HG03196 (cell line): ENCODE data around the gene TPPP3.
"Not testable (repeated sequence)": the region's sequence is repeated elsewhere in the genome, so short reads cannot be mapped to it uniquely, and the experiment has no call there.

Experiments used
- ATAC-seq: cut with Tn5 transposase; IDR thresholded peaks from one replicate; pipeline ENCODE4 v1.9.1; 2021; ENCODE audit not compliant: unreplicated experiment

Gene TPPP3

DNA sequence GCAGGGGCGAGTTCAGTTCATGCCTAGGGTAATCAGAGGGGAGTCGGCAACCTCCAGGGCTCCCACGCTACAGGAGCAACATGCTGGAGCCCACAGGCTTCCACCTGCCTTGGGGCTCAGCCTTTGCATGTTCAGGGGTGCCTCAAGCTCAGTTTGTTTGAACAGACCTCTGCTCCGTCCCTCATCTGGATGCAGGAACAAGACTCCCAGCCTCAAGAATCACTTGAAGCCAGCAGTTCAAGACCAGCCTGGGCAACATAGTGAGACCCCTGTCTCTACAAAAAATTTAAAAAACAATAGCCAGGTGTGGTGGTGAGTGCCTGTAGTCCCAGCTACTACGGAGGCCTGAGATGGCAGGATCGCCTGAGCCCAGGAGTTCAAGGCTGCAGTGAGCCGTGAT is 32.7 kb upstream of the TPPP3 start:
- ATAC-seq, result no peak

DNA sequence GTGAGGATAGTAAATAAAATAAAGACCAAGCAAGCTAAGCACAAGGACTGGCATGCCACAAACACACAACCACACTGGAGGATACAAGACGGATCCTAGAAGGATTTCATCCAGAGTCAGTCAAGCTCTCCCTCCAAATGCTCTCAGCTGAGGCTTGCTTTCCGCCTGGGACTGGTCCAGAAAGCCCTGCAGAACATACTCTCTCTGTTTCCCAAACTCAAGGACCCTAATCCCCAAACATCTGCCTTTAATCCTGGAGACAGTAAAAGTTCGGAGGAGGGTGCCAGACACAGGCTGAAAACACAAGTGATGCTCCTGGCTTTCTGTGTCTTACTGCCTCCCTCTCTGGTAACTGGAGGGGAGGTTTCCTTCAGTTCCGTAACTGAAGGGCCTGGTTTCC is 32.3 kb upstream of the TPPP3 start:
- ATAC-seq, result no peak

DNA sequence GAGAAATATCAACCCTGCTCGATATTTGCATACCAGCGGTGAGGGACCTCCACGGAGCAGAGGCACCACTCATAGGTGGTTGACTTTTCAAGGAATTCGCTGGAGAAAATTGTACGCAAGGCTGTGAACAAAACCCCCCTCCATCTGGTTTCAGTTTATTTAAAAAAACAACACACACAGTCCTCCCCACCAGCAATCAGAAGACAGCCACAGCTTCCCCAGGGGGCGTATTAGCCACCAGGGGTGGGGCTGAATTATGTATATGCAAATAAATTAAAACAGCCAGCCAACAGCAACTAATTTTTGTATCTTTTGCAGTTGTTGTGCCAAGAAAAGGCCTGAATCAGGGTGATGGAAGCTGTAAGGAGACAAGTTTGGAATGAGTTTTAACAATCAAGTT is 31.8 kb upstream of the TPPP3 start:
- ATAC-seq, result no peak

DNA sequence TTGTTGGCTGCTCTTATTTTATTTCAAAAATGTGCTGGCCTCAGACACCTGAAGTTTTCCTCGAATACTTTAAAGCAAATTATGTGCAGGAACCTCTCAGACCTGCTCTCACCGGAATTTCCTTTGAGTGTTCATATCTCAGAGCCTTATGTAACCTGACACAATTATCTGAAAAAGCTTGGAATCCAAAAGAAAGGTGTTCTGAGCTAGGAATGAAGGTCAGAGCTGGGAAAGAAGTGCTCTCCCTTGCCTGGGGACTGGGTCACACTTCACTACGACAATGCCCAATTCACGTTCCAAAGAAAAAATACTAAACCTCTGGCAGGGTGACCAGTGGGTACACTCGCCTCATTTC is 30.9 kb upstream of the TPPP3 start:
- ATAC-seq, result no peak

DNA sequence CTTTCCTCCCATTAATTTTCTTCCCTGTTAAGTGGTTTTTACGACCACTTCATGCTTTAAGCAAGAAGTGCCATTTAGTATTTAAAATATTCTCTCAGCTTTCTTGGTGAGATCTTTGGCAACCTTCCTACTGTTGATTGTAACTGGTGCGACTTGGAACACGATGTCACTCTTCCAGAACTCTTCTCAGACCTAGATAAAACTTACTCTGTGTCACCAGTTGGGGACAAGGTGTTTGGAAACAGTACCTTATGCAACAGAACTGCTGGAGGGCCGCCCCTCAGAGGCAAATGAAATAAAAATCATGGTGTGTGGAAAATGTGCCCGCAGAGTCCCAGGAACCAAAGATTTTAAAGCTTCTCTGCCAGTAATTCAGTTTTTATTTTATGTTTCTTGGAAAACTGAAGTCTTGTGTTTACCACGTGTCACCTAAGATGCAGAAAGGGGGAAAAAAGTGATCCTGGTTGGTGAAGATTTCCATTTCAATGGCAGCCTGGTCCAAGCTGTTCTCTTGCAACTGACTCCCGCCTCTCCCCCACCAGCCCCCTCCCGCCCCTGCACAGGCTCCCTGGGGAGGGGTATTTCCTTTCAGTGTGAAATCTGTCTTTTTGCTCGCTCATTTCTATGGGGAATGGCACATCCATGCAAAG is 30.4 kb upstream of the TPPP3 start:
- no peak for ATAC-seq

DNA sequence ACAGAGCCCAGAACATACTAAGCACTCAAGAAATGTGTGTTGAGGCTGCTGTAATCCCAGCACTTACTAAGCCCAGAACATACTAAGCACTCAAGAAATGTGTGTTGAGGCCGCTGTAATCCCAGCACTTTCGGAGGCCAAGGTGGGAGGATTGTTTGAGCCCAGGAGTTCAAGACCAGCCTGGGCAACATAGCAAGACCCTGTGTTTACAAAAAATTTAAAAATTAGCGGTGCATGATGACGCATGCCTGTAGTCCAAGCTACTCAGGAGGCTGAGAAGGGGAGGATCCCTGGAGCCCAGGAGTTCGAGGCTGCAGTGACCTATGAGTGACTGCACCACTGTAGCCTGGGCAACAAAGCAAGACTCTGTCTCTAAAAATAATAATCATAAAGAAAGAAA is 29.7 kb upstream of the TPPP3 start:
- ATAC-seq, result no peak

DNA sequence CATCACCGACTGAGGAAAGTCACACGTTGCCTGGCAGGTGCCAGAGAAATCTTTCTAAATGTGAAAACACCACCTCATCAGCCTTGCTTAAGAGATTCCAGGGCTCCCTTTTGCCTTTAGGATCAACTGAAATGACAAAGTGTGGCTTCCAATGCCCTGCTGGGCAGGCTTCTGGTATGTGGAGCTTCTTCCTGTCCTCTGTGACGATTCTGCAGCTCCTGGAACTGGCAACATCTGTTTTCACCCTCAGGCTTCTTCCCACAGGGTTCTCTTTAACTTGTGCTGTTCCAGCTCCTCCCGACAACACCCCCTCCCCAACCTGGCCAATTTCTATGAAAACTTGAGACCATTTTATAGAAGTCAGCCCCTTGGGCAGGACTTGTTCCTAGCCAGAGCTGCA is 27.7 kb upstream of the TPPP3 start:
- ATAC-seq, result no peak

DNA sequence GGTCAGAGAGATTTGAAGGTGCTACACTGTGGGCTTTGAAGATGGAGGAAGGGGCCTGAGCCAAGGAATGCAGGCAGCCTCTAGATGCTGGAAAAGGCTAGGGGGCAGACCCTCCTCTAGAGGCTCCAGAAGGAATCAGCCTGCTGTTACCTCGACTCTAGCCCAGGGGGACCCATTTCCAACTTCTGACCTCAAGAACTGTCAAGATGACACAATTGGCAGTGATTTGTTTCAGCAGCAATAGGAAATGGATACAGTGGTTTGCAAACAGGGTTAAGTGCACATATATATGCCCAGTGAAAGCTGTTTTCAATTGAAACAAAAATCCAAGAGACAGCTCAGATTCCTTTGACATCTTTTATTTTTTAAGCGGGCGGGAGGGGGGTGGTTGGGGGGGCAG is 26.6 kb upstream of the TPPP3 start:
- ATAC-seq, result no peak

DNA sequence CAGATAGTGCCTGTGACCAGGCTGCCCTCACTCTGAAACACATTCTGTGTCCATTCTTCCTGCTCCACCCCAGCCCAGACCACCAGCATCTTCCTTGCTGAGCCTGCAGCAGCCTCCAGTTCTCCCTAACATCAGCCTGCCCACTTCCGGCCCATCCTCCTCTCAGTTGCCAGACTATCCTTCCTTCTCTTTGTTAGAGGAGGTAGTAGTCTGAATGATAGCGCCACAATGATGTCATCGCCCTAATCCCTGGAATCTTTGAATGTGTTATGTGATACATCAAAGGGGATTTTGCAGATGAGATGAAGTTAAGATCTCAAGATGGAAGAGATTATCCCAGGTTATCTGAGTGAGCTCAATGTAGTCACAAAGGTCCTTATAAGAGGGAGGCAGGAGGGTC is 26.2 kb upstream of the TPPP3 start:
- no peak for ATAC-seq

DNA sequence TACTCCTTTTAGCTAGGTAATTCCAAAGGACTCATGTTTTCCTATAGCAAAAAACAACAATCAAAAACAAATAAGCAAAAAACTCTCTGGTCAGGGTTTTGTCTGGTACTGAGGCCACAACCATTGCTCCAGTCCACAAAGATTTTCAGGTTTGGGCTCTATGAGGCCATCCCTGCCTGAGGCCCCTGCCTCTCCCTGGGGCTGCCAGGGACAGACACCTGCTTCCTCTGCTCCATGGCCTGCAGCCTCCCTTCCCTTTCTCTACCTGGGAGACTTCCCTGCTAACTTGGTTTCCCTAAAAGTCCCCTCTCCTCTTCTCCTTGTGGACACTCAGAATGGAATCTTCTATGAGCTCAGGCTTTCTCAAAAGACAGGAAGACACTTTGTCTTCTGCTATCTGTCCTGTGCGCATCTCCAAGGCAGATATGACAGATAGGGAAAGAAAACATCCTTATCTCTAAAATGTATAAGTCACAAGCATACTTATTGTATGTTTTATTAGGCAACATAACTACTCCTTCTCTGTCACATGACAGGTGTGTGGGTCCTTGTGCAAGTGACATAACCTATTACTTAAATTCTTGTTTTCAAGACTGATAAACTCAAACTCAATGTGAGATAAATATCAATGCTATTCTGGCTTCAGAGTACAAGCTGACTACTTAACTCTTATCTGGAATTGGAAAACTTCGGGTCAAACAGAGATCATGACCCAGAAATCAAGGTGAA is 24.2 kb upstream of the TPPP3 start:
- no peak for ATAC-seq

DNA sequence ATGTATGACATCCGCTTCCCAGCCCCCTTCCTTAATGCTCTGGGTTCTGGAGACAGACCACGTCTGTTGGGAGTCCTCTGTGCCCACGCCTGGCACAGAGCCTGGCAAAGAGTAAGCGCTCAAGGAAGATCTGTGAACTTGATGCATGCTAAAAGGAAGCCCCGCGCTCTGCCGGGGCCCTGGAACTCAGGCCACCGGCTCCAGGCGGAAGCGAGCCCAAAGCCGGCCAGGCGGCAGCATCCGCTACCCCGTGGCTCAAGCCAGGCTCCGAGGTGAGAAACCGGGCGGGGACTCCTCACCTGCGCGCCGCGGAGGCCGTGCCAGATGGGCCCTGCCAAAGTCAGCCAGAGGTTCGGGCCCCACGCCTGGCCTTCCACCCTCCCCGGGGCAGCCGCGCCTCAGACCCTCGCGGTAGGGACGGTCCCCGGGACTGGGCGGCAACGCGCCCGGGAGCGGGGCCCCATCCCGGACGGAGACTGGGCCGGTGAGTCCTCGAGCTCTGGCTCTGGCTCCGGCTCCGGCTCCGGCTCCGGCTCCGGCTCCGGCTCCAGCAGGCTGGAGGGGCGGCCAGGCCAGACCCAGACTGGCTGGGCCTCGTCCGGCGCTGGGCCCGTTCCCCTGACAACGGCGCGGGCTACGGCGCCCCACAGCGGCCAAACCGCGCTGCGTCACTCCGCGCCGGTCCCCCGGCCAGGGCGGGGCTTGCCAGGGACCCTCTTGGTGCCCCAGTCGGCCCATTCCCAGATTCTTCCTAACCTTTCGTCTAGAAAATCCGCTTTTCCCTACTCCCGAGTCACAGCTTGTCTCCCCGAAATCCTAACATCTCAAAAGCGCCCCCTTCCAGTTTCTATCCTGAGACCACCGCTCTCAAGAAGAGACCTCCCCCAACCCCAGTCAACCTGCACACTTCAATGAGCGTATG is 22.8 kb upstream of the TPPP3 start, which contains the start of gene ZDHHC1:
TSS of gene ZDHHC1 (minus strand) at position 606 of the 922 bp plus-strand sequence. CDS start 8,702 bp downstream, outside the sequence.
- ATAC-seq, result peak; percentile 69

DNA sequence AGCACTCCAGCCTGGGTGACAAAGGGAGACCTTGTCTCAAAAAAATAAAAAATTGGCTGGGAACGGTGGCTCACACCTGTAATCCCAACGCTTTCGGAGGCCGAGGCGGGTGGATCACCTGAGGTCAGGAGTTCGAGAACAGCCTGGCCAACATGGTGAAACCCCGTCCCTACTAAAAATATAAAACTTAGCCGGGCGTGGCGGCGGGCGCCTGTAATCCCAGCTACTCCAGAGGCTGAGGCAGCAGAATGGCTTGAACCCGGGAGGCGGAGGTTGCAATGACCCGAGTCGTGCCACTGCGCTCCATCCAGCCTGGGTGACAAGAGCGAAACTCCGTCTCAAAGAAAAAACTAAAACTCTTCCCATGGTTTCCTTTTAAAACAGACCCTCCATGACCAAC is 22.1 kb upstream of the TPPP3 start:
- ATAC-seq, result not testable (repeated sequence)

DNA sequence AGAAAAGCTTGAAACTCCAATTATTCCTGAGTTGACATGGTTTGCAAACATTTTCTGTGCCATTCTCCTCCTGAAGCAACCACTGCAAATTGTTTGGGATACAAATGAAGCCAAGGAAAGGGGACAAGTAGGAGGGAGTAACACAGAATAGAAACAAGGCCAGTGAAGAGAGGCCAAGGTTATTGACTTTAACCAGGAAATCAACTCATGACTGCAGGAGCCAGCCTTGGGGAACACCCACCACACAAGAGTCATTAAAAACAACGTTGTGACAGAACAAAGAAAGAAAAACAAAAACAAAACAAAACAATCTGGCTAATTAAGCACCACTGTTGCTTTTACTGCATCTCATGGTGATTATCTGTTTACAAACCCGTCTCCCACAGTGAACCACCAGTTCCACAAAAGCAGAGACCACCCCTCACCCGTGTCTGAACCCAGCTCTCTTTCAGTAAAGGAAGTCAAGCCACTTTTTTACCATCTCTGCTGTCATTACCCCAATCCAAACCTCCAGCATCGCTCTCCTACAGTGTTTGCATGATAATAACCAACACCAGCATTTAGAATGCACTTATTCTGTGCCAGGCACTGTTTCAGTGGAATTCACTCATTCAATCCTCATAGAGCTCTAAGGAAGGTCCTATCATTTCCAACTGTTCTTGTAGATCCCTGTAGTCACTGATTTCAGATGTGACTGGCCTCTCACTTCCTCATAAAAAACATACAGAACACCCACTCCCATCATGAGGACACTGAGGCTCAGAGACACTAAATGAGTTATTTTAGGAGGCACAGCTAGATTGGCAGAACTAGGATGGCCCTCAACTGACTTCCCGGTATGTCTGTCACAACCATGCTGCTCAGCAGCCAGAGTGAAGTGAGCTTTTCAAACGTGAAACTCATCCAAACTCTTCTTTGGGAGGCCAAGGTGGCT is 20.9 kb upstream of the TPPP3 start:
- no peak for ATAC-seq

DNA sequence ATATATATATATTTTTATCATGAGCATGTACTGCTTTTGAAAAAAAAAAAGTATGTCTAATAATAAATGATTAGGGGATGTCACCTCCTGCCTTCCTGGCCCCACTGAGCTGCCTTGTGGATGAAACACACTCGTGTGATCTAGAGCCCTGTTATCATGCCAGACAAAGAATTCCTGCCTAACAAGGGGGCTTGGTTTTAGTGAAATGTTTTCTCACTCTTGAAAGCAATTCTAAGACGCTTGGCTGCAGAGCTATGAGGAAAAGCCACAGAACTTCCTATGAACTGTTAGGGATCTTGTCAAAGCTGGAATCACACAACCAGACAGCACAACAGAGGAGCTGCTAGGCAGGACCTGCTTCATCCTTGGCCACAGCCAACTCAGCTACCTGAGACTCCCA is 19.0 kb upstream of the TPPP3 start:
- ATAC-seq, result no peak

DNA sequence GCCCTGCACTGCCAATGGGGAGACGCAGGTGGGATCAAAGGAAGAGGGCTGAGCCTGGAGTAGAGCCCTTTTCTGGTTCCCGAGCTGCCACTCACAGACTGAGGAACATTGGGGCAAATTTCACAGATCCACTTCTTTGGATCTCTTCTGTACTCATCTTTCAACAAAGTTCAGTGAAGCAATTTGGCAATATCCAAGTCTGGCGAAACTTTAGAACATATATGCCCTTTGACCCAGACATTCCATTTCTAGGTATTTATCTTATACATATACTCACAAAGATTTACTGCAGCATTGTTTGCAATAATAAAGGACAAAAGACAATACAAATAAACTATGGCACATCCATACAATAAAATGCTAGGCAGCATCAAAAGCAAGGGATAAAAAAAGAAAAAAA is 18.0 kb upstream of the TPPP3 start:
- no peak for ATAC-seq

DNA sequence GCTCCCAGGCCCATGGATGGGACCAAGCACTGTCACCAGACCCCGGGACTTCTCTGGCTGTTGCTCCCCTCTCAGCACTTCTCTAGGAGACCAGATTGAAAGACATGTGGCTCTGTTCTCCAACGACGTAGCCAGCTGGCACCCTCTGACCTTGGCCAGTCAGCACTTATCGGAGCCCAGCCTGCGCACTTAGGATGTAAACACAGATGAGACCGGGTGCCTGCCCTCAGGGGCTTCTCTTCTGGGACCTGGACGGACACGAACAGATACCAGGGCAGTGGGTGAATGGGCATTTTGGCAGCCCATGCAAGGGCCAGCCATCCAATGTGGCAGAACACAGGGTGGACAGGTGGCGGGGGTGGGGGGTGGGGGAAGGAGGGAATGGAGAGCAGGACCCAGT is 16.3 kb upstream of the TPPP3 start:
- ATAC-seq, result no peak

DNA sequence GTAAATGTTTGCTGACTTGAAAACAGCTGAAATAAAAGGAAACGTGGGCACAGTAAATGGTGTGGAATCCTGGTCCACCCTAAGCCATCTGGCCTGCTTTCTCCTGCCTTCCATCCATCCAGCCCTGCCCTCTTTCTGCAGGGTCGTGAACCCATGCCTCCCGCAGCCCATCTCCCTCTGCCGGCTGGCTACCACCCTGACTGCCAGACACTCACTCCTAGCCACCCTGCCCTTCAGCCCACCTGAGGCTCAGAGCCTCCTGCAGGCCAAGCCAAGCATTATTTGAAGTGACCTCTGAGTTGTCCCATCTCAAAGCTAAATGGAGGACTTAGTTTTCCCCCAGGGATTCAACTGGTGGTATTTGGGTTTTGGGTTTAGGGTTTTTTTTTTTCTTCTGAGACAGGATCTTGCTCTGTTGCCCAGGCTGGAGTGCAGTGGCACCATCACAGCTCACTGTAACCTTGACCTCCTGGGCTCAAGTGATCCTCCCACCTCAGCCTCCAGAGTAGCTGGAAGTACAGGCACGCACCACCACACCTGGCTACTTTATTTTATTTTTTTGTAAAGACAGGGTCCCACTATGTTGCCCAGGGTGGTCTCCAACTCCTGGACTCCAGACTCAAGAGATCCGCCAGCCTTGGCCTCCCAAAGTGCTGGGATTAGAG is 14.6 kb upstream of the TPPP3 start:
- ATAC-seq, result no peak

DNA sequence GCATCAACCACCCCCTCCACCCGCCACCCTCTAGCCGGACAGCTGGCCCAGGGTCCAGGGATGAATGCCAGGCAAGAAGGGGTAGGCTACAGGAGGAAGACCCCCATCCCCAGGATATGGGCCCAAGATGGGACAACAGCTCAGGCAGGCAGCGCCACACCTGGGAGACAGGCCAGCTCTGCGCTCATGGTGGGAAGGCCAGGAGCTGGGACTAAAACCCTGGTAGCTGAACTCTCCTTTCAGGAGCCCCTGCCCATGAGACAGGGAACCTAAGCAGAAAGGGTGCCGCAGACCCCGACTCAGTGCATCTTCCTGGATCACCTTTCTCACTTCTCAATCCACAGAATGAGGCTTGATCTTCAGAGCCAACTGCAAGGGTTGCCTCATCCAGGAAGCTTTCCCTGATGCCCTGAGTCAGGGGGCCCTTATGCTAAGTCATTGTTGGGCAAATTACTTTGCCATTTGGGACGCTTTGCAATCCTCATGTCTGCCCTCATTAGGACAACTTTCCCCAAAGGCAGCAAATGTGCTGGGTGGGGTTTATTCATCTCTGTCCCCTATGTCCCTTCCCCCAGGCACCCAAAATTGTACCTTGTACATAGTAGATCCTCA is 14.0 kb upstream of the TPPP3 start:
- no peak for ATAC-seq

DNA sequence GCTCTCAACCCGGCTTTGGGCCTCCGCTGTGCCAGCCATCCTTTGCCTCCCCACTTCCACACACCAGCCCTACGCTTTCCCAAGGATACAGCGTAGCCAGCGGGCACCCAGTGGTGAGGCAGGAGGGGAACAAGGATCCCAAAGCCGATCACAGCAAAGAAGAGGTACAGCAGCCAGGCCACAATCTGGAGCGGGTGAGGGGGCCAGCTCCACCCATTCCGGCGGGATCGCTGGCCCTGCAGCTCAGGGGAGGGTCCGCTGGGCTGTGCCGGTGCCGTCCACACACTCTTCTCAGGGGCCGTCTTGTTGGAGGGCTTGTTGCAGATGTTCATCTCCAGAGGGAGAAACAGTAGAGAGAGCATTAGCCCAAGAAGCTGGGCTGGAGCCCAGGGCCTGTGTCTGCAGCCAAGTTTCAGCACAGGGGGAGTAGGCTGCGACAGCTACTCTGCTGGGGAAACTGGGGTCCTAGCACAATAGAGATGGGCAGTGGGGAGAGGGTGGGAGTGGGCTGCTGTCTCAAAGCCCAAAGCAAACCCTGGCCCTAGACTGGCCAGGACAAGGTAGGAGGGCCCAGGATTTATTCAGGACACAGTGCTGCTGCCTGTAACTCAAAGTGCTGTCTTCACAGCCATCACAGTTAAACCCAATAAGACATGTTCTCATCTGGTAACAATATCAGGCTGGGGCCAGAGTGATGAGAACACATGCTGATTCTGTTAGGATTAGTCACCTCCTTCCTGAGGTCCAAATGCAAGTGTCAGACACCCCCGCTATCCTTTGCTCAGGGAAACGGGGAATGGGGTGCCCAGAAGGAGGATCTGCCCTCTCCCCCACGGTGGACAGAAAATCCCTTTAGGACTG is 13.0 kb upstream of the TPPP3 start:
- ATAC-seq, result no peak
